Endothelial cell of umbilical vein (primary cell): ENCODE results near the gene ADAMTS17.

ENCODE experiments used
- CTCF ChIP-seq, 2 donors: IDR thresholded peaks; 1 replicate in 1 of 2; 2 replicates in 1 of 2; pipeline ENCODE4 v1.5.1; 2011; ENCODE audit warnings: low read length in 2 of 2, mild to moderate bottlenecking in 2 of 2, moderate library complexity in 2 of 2, control low read depth in 1 of 2, inconsistent platforms in 1 of 2, low read depth in 1 of 2; ENCODE audit not compliant: insufficient read depth in 1 of 2; ENCODE audit errors: extremely low read depth in 1 of 2
- EZH2 ChIP-seq: IDR thresholded peaks from 2 replicates; pipeline ENCODE4 v1.6.1; 2012; ENCODE audit warnings: borderline replicate concordance, low read depth, mild to moderate bottlenecking, moderate library complexity, low read length, inconsistent platforms; ENCODE audit not compliant: severe bottlenecking
- JUN ChIP-seq: IDR thresholded peaks from 2 replicates; pipeline ENCODE4 v1.6.1; 2011; ENCODE audit warnings: borderline replicate concordance, low read depth; ENCODE audit not compliant: insufficient read length, insufficient read depth
- MAX ChIP-seq: IDR thresholded peaks from 2 replicates; pipeline ENCODE4 v1.6.1; 2011; ENCODE audit not compliant: insufficient read depth, insufficient read length
- MYC ChIP-seq: IDR thresholded peaks from one replicate; pipeline ENCODE4 v1.6.1; 2011; ENCODE audit warnings: mild to moderate bottlenecking, low read depth, low read length
- POLR2A ChIP-seq: IDR thresholded peaks from 2 replicates; pipeline ENCODE4 v1.6.1; 2012; ENCODE audit warnings: low read depth, mild to moderate bottlenecking, control low read depth, low read length
- POLR2AphosphoS5 ChIP-seq: IDR thresholded peaks from 2 replicates; pipeline ENCODE4 v1.6.1; 2012; ENCODE audit warnings: low read depth, mild to moderate bottlenecking, control low read depth, low read length, moderate library complexity; ENCODE audit not compliant: insufficient read depth

- TF ChIP-seq CTCF (IDR thresholded peaks at IDR 0.05; ENCODE audit: extremely low read depth in 1 of 2, insufficient read depth in 1 of 2, low read depth in 1 of 2, low read length in 2 of 2) (no peak), MYC (no peak), POLR2A (no peak), JUN (no peak), EZH2 (no peak), POLR2AphosphoS5 (no peak), MAX (no peak)
Measured at GRCh38 chr15:100355342-100355741, 13.6 kb upstream of the ADAMTS17 start.
